GM18517 (cell line): ENCODE data around the gene CEP170B.
"Not testable (repeated sequence)": the region's sequence is repeated elsewhere in the genome, so short reads cannot be mapped to it uniquely, and the experiment has no call there.

ENCODE experiments used
- ATAC-seq: cut with Tn5 transposase; IDR thresholded peaks from one replicate; pipeline ENCODE4 v1.9.1; 2021; ENCODE audit warnings: mild to moderate bottlenecking, moderate library complexity; ENCODE audit not compliant: unreplicated experiment

CEP170B gene

DNA sequence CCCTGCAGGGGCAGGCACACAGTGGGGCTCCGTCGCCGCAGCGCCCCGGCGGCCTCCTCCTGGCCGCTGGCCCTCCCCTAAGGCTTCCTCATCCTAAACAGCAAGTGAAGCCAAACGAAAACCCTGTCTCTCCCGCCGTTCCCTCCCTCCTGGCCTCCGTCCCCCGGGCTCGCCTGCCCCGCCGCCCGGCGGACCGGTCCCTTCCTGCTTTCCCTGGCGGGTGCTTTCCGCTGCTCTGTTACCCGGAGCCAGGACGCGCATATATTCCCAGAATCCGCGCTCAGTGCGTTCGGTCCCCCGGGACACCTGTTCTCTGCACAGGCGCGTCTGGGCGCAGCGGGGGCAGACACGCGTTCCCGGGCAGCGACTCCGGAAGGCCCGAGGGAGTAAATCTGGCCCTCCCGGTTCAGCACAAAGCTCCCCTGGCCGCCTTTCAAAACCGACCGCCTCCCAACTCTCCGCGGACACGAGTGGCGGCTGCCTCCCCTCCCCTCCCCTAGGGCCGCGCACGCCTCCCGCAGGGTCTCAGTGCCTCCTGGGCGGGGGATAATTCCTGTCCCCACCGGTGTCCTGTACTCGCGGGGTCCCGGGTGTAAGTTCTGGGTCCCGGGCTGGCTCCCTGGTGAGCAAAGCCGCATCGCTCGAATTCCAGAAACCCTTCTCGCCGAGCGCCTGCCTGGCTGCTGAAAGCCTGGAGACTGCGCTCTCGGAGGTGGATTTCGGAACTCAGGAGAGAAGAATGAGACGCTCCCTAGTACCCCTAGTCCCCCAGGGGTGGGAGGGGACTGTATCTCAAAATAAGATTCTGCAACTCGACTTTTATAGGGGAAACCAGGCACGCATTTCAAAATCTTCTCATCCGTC, 21.4 kb upstream of the CEP170B start:
- no peak for ATAC-seq

GRCh38 chr14:104844306-104845032, 20.6 kb upstream of the CEP170B start:
- no peak for ATAC-seq

GRCh38 chr14:104845033-104845666, 19.9 kb upstream of the CEP170B start:
- no peak for ATAC-seq

GRCh38 chr14:104845834-104846441, 19.1 kb upstream of the CEP170B start:
- ATAC-seq, result no peak

GRCh38 chr14:104852280-104852663, 12.8 kb upstream of the CEP170B start:
- no peak for ATAC-seq

DNA sequence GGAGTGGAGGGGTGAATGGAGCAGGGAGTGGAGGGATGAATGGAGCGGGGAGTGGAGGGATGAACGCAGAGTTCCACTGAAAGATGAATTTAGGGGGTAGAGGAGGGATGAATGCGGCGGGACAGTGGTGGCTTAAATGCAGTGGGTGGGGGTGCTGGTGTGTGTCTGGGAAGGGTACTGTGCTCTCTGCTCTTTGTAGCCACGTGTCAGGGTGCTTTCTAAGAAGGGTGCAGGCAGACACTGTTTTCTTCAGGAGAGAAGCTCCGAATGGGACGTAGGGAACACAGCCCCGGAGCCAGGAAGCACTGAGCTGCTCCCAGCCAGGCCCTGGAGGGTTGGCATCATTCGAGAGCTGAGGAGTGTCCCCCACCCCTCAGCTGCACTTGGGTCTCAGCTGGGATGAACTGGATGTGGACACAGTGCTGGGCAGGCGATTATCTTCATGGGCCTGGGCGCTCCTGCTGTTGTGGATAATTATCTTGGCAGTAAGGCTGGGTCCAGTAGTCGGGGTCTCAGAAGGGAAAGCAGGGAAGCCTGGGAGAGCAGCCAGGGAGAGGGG, 9.5 kb upstream of the CEP170B start:
- no peak for ATAC-seq

- no peak for ATAC-seq
Measured at GRCh38 chr14:104856157-104856868, 8.8 kb upstream of the CEP170B start.

DNA sequence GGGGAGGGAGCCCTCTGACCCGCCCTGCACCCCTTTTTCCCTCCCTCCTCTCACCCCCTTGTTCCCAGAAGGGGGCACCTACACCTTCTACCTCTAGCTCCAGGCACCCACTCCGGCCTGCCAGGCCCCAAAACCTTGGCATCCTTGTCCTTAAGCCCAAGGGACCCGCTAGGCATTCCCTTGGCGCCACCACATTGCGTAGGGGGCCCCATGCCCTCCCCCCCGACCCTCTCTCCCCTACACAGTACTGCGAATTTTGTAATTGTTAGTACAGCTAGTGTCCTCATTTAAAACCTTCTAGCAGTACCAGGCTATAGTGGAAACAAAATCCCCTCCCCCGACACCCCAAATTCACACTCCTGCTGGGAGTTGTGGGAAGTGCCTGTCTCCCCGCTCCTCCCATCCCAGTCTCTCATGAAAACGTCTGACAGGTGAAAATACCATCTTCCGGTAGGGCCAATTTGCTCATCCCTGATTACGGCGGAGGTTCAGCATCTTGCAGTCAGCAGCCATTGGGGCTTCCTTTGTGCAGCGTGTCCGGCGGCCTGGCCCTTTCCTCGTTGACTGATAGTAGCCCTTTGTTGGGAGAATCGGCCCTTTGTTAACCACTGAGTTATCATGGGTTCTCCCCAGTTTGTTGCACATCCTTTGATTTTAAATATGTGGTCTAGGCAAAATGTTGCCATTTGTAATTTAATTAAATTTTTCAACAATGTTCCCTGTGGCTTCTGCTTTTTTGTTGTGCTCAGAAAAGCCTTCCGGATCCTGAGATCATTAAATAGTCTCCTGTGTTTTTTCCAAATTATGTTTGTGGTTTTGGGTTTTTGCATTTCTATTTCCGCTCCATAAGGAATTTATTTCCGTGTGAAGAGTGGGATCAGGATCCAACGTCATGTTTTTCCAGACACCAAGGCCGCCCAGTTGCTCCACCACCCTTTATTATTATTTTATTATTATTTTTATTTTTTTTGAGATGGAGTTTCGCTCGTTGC, 7.9 kb upstream of the CEP170B start:
- ATAC-seq, result no peak

- ATAC-seq, result not testable (repeated sequence)
Measured at GRCh38 chr14:104857931-104858330, 7.1 kb upstream of the CEP170B start.

DNA sequence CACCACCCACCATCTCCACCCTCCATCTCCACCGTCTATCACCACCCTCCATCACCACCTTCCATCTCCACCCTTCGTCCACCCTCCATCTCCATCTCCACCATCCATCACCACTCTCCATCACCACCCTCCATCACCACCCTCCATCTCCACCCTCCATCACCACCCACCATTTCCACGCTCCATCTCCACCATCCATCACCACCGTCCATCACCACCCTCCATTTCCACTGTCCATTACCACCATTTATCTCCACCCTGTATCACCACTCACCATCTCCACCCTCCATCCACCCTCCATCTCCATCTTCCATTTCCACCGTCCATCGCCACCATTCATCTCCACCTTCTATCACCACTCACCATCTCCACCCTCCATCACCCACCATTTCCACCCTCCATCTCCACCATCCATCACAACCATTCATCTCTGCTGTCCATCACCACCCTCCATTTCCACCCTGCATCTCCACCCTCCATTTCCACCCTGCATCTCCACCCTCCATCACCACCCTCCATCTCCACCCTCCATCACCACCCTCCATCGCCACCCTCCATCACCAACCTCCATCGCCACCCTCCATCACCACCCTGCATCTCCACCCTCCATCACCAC, 6.1 kb upstream of the CEP170B start:
- ATAC-seq, result no peak

DNA sequence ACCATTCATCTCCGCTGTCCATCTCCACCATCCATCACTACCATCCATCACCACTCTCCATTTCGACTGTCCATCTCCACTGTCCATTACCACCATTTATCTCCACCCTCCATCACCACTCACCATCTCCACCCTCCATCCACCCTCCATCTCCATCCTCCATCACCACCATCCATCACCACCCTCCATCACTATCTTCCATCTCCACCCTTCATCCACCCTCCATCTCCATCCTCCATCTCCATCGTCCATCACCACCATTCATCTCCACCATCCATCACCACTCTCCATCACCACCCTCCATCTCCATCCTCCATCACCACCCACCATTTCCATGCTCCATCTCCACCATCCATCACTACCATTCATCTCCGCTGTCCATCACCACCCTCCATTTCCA, 5.2 kb upstream of the CEP170B start:
- ATAC-seq, result no peak

GRCh38 chr14:104860414-104860813, 4.7 kb upstream of the CEP170B start:
- no peak for ATAC-seq

GRCh38 chr14:104863131-104863862, 1.8 kb upstream of the CEP170B start:
- no peak for ATAC-seq

DNA sequence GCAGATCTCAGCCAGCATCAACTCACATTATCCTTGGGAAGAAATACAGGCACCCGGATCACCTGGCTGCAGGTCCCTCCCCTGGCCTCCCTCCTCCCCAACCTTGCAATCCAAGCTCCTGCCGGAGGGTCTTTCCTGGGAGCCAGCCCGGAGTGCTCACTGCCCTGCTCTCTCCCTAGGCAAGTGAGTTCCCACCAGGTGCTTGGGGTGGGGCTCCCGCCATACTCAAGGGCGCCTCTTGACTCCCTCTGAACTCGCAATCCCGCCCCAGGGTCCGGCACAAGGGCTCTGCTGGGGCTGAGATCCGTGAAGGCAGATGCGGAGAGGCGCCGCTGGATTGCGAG, 1.2 kb upstream of the CEP170B start:
- ATAC-seq, result no peak

- no peak for ATAC-seq
Measured at GRCh38 chr14:104864267-104865080, 594 bp upstream of the CEP170B start.

DNA sequence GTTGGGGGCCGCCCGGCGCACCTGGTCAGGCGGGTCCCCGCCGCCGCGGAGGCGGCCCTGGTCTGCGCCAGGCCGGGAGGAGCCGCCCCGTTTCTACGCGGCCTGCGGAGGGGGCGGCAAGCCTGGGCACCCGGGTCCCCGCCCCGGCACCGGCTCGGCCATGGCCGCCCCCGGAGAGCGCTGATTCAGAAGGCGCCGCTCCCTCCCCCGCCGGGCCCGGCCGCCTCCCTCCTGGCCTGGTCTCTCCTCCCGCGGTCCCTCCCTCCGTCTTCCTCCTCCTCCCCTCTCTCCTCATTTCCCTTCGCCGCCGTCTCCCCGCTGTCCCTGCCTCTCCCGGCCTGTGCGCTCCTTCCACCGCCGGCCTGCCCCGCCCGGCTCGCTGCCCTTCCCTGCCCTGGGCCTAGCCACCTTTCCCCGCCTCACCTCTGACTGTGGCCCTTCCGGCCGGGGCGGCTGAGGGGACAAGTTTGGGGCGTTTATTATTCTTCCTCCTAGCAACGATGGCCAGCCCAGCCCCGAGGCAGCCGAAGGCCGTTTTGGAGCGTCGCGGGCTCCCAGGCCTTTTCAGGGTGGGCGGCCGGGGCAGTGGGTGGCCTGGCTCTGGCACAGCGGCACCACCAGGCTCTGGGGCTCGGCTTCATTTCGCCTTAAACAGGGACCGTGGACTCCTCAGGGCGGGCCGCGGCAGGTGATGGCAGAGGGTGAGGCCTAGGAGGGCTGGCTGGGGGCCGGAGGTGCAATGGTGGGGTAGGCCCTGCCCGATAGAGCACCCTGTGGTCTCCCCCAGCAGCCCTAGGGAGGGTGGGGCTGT, 768 bp downstream of the CEP170B start:
- ATAC-seq, result no peak
